C1 segment of cervical spinal cord (tissue), 14 donors: ENCODE measurements around the gene KIAA1671.
"Not testable (repeated sequence)": the region's sequence is repeated elsewhere in the genome, so short reads cannot be mapped to it uniquely, and the experiment has no call there.

Experiments used
- DNase-seq, 14 donors: peaks; one replicate each; lab custom pipeline; 2025; lab: John Stamatoyannopoulos, UW

The KIAA1671 gene

GRCh38 chr22:25196326-25196725 lies 243.8 kb downstream of the KIAA1671 start:
- no peak for DNase-seq

DNA sequence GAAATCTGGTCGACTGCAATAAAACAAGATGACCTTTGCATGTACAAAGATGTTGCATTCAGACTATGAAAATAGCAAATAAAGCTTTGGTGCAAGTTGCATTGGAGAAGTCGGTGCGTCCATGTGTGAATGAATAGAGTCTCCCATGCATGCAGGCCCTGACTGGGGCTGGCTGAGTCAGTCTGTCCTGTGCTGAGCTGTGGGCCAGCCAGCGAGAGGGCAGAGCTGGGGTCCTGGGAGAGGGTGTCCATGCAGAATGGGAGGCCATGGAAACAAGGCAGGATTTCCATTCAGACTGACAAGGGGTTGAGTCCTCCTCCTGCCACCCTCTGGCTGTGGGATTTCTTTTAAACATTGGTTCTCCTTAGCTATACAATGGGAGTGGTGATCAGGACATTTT lies 244.8 kb downstream of the KIAA1671 start:
- DNase-seq = peak in 3 of 14 donors; percentile 4 to 13 (median 4)

DNA sequence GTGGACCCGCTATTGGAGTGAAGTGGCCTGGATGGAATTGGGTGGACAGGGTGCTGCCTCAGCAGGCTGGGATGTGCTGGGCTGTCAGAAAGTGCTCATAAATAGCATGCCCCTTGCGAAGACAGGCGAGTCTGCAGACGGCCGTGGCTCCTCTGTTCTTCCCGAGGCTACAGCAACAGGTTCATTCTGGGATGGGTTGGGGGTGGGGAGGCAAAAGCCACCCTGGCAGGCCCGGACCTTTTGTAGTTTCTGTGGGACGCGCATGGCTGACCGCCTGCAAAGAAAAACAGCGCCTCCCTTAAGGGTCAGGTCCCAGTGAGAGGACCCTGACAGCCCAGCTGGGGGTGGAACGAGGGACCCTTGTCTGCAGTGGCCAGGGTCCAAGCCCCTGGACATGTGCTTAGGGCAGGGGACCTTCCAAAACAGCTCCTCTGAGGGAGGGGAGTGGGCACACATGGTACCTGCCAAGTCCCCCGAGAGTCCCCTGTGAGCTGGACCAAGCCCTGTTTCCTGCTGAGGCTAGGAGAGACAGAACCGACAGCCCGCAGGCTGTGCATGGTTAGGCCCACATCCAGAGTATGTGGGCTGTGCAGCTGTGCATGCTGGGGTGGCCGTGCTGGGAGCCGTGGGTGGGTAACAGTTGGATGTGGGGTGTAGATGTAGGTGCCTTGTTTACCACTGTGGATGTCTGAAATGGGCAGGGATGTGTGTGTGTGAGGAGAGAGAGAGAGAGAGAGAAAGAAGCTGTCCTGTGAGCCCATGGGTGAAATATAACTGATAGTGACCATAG lies 247.4 kb downstream of the KIAA1671 start, which contains the start of gene CRYBB3:
CRYBB3 (plus strand) TSS at position 128 of the 790 bp plus-strand sequence. CDS start 1,539 bp downstream, outside the sequence.
- no peak for DNase-seq

- DNase-seq = no peak
Observed at GRCh38 chr22:25200967-25201366, 248.5 kb downstream of the KIAA1671 start.

DNA sequence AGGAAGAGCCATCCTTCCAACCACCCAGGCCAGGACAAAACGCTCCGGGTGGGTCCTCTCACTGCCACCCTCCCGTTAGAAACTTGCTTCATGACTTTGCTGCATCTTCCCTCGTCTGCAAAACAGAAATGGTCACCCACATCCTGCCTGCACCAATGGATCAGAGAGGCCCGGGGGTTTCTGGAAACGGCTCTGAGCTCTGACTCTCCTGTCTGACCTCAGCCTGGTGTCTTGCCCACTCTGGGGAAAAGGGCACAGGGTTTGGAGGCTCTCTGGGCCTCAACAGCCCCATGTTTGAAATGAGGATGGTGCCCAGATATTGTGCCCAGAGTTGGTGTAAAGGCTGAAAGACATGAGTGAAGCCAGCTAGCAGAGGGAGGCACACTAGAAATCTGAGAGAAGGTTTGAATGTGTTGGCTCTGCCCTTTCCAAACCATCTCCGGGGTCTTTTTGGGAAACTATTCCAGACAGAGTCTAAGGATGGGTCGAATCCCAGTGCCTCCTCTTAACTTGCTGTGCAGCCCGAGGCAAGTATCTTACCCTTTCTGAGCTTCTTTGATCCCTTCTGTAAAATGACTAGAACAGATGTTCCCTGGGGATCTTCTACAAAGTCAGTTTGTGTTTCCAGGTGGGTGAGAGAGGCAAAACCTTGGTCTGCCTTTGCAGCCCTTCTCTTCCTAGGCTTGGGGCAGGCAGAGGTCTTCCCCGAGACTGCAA lies 249.2 kb downstream of the KIAA1671 start:
- DNase-seq = no peak

DNA sequence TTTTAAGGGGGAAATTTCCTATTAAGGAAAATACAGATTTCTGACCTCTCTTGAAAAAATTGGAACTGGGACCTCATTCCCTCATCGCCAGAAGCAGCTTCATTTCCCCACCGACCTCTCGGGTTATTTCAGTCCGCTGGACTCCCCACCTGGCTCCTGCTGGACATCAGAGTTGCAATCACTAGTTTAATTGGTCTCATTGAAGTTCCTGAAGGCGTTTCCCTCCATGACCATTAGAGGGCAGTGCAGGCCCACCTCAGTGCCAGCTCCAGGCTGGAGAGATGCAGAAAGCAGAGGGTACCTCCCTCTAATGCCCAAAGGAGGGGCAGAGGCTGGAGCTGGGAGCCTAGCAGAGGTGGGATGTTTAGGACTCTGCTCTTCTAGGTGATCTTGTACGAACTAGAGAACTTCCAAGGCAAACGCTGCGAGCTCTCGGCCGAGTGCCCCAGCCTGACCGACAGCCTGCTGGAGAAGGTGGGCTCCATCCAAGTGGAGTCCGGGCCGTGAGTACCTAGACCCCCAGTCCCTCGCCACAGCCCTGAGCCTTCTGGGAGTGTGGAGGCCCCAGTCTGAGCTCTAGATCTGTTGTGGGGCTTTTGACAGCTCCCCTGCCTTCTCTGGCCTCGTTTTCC lies 249.9 kb downstream of the KIAA1671 start:
- peak in 7 of 14 donors; percentile 1 to 39 (median 20) for DNase-seq

- no peak for DNase-seq
Observed at GRCh38 chr22:25203082-25203481, 250.6 kb downstream of the KIAA1671 start.

GRCh38 chr22:25204547-25204946 lies 252.0 kb downstream of the KIAA1671 start:
- not testable (repeated sequence) for DNase-seq

- no peak for DNase-seq
Observed at GRCh38 chr22:25205847-25206246, 253.3 kb downstream of the KIAA1671 start.

- DNase-seq = no peak
Observed at GRCh38 chr22:25206998-25207397, 254.5 kb downstream of the KIAA1671 start.

DNA sequence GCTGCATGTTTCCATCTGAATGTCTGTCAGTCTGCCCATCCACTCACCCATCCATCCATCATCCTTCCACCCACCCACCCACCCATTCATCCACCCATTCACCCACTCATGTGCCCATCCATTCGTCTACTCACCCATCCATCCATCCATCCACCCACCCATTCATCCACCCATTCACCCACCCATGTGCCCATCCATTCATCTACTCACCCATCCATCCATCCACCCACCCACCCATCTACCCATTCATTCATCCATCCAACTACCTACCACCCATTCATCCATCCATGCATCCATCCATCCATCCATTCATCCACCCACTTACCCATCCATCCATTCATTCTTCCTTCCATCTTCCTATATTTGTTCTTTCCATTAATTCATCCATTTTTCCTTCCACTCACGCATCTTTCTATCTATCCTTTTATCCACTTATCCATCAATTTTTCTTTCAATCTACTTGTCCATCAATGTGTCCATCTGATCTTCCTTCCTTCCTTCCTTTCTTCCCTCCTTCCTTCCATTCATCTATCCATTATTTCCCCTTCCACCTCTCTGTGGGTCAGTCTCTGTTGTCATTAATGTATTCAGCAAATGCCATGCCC lies 255.1 kb downstream of the KIAA1671 start:
- DNase-seq = no peak

DNA sequence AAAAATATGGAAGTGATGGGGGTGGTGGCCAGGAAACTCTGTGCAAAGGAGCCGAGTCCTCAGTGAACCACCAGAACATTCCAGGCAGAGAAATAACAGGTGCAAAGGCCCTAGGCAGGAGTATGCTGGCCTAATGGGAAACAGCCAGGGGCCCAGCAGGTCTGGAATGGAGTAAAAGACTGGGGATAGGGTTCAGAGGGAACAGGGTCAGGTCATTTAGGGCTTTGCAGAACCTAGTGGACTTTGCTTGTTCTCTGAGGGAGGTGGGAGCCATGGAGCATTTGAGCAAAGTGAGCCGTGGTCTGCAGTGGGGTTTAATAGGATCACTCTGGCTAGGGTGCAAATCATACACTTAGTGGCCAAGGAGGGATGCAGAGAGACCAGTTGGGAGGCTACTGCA lies 255.8 kb downstream of the KIAA1671 start:
- no peak for DNase-seq

GRCh38 chr22:25208743-25209505 lies 256.4 kb downstream of the KIAA1671 start:
- DNase-seq = no peak

GRCh38 chr22:25210793-25211192 lies 258.3 kb downstream of the KIAA1671 start:
- no peak for DNase-seq

- no peak for DNase-seq
Observed at GRCh38 chr22:25212337-25212736, 259.8 kb downstream of the KIAA1671 start.

DNA sequence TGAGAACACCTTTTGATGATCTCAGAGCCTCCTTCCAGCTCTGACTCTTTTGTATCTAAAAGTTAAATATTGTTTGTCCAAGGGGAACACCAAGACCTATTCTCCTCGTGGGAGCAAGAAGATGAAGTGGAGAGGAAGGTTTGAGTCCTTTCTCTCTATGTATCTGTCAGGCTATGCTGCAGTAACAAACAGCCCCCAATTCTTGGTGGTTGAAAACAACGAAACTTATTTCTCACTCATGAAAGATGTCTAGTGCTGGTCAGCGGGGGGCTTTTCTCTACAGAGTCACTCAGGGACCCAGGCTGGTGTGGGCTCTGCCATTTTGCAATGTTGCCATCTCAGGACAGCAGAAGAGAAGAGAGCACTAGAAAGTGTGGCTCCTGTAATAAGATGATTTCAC lies 260.7 kb downstream of the KIAA1671 start:
- no peak for DNase-seq

DNA sequence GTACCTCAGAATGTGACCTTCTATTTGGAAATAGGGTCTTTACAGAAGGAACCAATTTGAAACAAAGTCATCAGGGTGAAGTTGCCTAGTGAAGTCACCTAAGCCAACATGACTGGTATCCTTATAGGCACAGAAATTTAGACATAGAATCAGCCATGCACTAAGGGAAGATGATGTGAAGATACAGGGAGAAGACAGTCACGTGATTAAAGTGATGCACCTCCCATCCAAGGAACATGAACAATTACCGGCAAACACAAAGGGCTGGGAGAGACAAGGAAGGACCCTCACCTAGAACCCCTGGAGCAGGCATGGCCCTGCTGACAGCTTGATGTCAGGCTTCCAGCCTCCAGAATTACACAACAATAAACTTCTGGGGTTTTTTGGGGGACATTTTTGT lies 263.7 kb downstream of the KIAA1671 start:
- DNase-seq = no peak

DNA sequence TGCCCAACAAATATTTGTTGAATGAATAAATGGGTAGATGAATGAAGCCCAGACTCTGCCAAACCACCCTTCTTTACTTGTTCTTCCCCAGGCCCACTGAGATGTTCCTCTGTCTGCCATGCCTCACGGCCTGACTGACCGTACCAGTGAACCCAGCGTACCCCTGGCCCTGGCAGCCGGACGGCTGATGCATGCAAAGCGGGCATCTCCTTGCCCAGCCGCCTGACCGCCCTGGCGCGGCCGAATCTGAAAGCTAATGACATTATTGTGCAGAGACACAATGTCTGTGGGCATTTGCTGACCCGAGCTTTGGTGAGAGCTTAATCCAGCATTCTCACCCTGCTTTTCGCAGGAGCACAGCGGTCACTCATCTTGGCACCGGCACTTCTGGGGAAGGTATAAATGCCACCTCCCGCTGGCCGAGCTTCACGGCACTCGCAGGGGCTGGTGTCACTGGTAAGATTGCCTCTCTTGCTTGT lies 266.7 kb downstream of the KIAA1671 start, which contains the start of gene CRYBB2:
CRYBB2 (plus strand) TSS at position 429 of the 479 bp plus-strand sequence. CDS start 1,791 bp downstream, outside the sequence.
- no peak for DNase-seq

GRCh38 chr22:25219948-25220442 lies 267.5 kb downstream of the KIAA1671 start:
- DNase-seq = no peak

- DNase-seq = no peak
Observed at GRCh38 chr22:25221790-25222189, 269.3 kb downstream of the KIAA1671 start.
